ENCODE results near the gene FRAS1.

DNA sequence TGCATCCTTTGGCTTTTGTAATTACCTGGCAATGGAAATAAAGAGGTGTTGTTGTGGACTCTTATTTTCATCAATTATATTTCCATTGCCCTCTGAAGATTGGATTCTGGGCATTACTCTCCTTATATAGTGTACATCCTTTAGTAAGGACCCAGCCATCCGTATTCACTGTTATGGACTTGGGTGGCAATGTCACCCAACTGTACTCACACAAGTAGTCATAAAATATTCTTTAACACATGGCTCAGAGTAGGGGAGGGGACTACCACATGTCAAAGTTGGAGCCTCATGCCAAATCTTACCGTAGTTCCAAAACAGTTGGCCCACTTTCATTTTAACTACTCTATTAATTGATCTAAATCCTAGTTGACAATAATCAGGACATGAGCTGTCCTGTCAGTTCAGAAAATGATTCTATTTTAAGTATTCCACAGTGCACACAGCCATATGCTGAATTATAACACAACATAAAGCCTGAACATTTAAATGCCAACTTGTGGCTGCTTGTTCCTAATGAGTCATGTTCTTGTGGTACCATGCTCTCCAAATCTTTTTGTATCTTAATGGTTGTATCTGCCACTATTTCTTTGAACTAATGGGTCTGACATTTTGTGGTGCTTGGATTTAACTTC is 4.9 kb downstream of the FRAS1 start:
- TF ChIP-seq, protein P1, sequence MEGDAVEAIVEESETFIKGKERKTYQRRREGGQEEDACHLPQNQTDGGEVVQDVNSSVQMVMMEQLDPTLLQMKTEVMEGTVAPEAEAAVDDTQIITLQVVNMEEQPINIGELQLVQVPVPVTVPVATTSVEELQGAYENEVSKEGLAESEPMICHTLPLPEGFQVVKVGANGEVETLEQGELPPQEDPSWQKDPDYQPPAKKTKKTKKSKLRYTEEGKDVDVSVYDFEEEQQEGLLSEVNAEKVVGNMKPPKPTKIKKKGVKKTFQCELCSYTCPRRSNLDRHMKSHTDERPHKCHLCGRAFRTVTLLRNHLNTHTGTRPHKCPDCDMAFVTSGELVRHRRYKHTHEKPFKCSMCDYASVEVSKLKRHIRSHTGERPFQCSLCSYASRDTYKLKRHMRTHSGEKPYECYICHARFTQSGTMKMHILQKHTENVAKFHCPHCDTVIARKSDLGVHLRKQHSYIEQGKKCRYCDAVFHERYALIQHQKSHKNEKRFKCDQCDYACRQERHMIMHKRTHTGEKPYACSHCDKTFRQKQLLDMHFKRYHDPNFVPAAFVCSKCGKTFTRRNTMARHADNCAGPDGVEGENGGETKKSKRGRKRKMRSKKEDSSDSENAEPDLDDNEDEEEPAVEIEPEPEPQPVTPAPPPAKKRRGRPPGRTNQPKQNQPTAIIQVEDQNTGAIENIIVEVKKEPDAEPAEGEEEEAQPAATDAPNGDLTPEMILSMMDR (conservative IDR thresholded peaks at IDR 0.05): no peak
- TF ChIP-seq EZH2 (IDR thresholded peaks at IDR 0.05; ENCODE audit: low read depth): no peak
